ENCODE measurements around the gene TASP1. TPM values are rescaled to one million over a fixed set of nuclear protein-coding genes. Genes with fewer than 3 reads are reported as not detected.

TASP1 gene
- total RNA-seq, 1 donor from 2014 or later, result 14.3 TPM

GRCh38 chr20:13681248-13682125 lies 42.8 kb upstream of the TASP1 start:
- ATAC-seq (no peak), DNase-seq (no peak)

GRCh38 chr20:13678944-13679343 lies 40.2 kb upstream of the TASP1 start:
- DNase-seq, result no peak
- no peaks in the 10 kb centered on the region for H3K4me1 ChIP-seq

More at GRCh38 chr20:13681248-13682125, 42.8 kb upstream of the TASP1 start:
- Histone ChIP-seq H3K4me3 (no peak overlapping the region), H3K4me1 (no peaks in the 10 kb centered on the region), H3K27ac (no peak overlapping the region), H3K36me3 (no peaks in the 10 kb centered on the region), H3K9me3 (no peaks in the 10 kb centered on the region), H3K27me3 (ENCODE audit: low read depth) (no peaks in the 10 kb centered on the region)
- intact Hi-C loops (cut with DNase I), result no loop called here
- no peak for TF ChIP-seq CTCF (IDR thresholded peaks at IDR 0.05)

GRCh38 chr20:13677241-13677640 lies 38.5 kb upstream of the TASP1 start:
- Histone ChIP-seq H3K27ac (no peak overlapping the region), H3K27me3 (ENCODE audit: low read depth) (no peaks in the 10 kb centered on the region), H3K4me3 (no peak overlapping the region), H3K36me3 (no peaks in the 10 kb centered on the region), H3K4me1 (no peaks in the 10 kb centered on the region), H3K9me3 (no peaks in the 10 kb centered on the region)
- intact Hi-C loops (cut with DNase I), result no loop called here
- DNase-seq (no peak), ATAC-seq (peak in 1 of 2 donors; percentile 54)
- no peak for TF ChIP-seq CTCF (IDR thresholded peaks at IDR 0.05)

More at GRCh38 chr20:13678944-13679343, 40.2 kb upstream of the TASP1 start:
- no peak for ATAC-seq
- no peak overlapping the region for H3K4me3 ChIP-seq
- no peak for TF ChIP-seq CTCF (IDR thresholded peaks at IDR 0.05)
- no peaks in the 10 kb centered on the region for H3K9me3 ChIP-seq
- H3K27ac ChIP-seq, result no peak overlapping the region
- intact Hi-C loops (cut with DNase I), result no loop called here
- no peaks in the 10 kb centered on the region for H3K36me3 ChIP-seq
- no peaks in the 10 kb centered on the region for H3K27me3 ChIP-seq (ENCODE audit: low read depth)

- Histone ChIP-seq H3K9me3 (no peaks in the 10 kb centered on the region), H3K4me1 (no peaks in the 10 kb centered on the region), H3K27me3 (ENCODE audit: low read depth) (no peaks in the 10 kb centered on the region), H3K4me3 (no peak overlapping the region), H3K27ac (no peak overlapping the region), H3K36me3 (no peaks in the 10 kb centered on the region)
- DNase-seq (no peak), ATAC-seq (no peak)
- TF ChIP-seq CTCF (IDR thresholded peaks at IDR 0.05), result no peak
- intact Hi-C loops (cut with DNase I), result no loop called here
Measured at GRCh38 chr20:13676682-13677081, 38.0 kb upstream of the TASP1 start.

GRCh38 chr20:13672690-13673089 lies 34.0 kb upstream of the TASP1 start:
- H3K9me3 ChIP-seq, result no peaks in the 10 kb centered on the region
- no peak for ATAC-seq
- no peak overlapping the region for H3K4me3 ChIP-seq
- no peaks in the 10 kb centered on the region for H3K27me3 ChIP-seq (ENCODE audit: low read depth)
- no peak for DNase-seq
- no peaks in the 10 kb centered on the region for H3K36me3 ChIP-seq
- no peak for TF ChIP-seq CTCF (IDR thresholded peaks at IDR 0.05)
- intact Hi-C loops (cut with DNase I), result no loop called here
- H3K27ac ChIP-seq, result no peak overlapping the region
- H3K4me1 ChIP-seq, result no peaks in the 10 kb centered on the region

Measured in lower lobe of right lung (tissue), 2 donors.